ENCODE data around the gene KCNQ1OT1. TPM values are rescaled to one million over a fixed set of nuclear protein-coding genes. Genes with fewer than 3 reads are reported as not detected.

KCNQ1OT1 gene
- total and polyA plus RNA-seq, 9 of the 15 experiments (the other 6 are each of a cell fraction or from before 2014, with no cell fraction given) = 0.04 to 2.3 (median 0.74) TPM

GRCh38 chr11:2687782-2688191 is 12.0 kb downstream of the KCNQ1OT1 start:
- H3K9ac ChIP-seq (ENCODE audit: insufficient read depth in 1 of 2, low read depth in 2 of 2, low read length in 2 of 2) = peak overlapping the region in 1 of 2 experiments; percentile 47; a peak in 1 of 4 replicates
- H3K36me3 ChIP-seq (ENCODE audit: control insufficient read depth, insufficient read depth, low read length) = peaks cover 86% of the 10 kb centered on the region; the same call in 2 of the 3 replicates
- H3K9me1 ChIP-seq (ENCODE audit: control insufficient read depth, insufficient read depth, low read length) = peaks cover 12% of the 10 kb centered on the region
- H2AFZ ChIP-seq (ENCODE audit: low read depth, low read length) = no peak overlapping the region
- 79% methylated on average over 4 of the region's 7 CpGs for WGBS (ENCODE audit: insufficient coverage, low coverage, missing lambda C conversion rate)
- peak; percentile 17; the same call in 1 of the 2 replicates for TF ChIP-seq VEZF1 (CRISPR knock-in tag; IDR thresholded peaks at IDR 0.05)
- no peak for TF ChIP-seq ETS1 (conservative IDR thresholded peaks at IDR 0.05; ENCODE audit: control insufficient read depth, low read depth, low read length)
- TF ChIP-seq NFIC (IDR thresholded peaks at IDR 0.05) = peak; percentile 79
- TF ChIP-seq ZNF121 (CRISPR knock-in tag; conservative IDR thresholded peaks at IDR 0.05) = no peak
- TF ChIP-seq MCM3 (IDR thresholded peaks at IDR 0.05) = no peak
- FAIRE-seq = no peak
- H3K4me2 ChIP-seq (ENCODE audit: insufficient read depth, low read length) = no peak overlapping the region
- no TSS peak for BruUV-seq (replicated peaks)
- intact Hi-C loops (cut with micrococcal nuclease) (no loop called here), in situ Hi-C loops (cut with MboI) (no loop called here)
- POLR2A ChIA-PET = interaction anchor here (0.6 to 1.6 kb wide), 3 partner anchors 8 to 137 kb away, joined by 3 to 14 read pairs (median 6); partner anchors contain the start of gene KCNQ1OT1
- ATAC-seq = no peak
- H3K4me3 ChIP-seq = no peak overlapping the region
- H3K27me3 ChIP-seq (ENCODE audit: control insufficient read depth in 2 of 2, insufficient read depth in 2 of 2, low read length in 2 of 2) = no peaks in the 10 kb centered on the region
- peaks cover 88% of the 10 kb centered on the region for H3K79me2 ChIP-seq (ENCODE audit: control insufficient read depth, insufficient read depth, low read length)
- H3K4me1 ChIP-seq (replicated peaks in 1 of 2; ENCODE audit: control insufficient read depth in 2 of 2, insufficient read depth in 2 of 2, low read length in 2 of 2) = peaks cover 0 to 11% of the 10 kb centered on the region in 2 experiments; a peak in 3 of 5 replicates
- peaks cover 77% of the 10 kb centered on the region for H4K20me1 ChIP-seq (replicated peaks; ENCODE audit: control insufficient read depth, insufficient read depth, low read length)
- CTCF ChIA-PET (ENCODE audit: low intra/inter-chr PET ratio) = no interaction called here
- DNase-seq (ENCODE audit: extremely low read depth in 1 of 4, low spot score in 3 of 4) = no peak
- H3K9me3 ChIP-seq (replicated peaks; ENCODE audit: control insufficient read depth, insufficient read depth, low read depth, low read length) = no peaks in the 10 kb centered on the region
- no peak overlapping the region for H3K27ac ChIP-seq (ENCODE audit: extremely low read depth, low read depth, low read length)
